HEK293T (cell line): ENCODE measurements around the gene PTEN.

Experiments used
- FOXK2 ChIP-seq: fragments of 450-650 bp; IDR thresholded peaks from 2 replicates; pipeline ENCODE4 v1.6.1; 2016; ENCODE audit warnings: mild to moderate bottlenecking
- FOXM1 ChIP-seq: fragments of 450-650 bp; IDR thresholded peaks from 2 replicates; pipeline ENCODE4 v1.6.1; 2017; ENCODE audit warnings: mild to moderate bottlenecking, borderline replicate concordance
- SP1 ChIP-seq: fragments of 450-650 bp; IDR thresholded peaks from 2 replicates; pipeline ENCODE4 v1.6.1; 2017

DNA sequence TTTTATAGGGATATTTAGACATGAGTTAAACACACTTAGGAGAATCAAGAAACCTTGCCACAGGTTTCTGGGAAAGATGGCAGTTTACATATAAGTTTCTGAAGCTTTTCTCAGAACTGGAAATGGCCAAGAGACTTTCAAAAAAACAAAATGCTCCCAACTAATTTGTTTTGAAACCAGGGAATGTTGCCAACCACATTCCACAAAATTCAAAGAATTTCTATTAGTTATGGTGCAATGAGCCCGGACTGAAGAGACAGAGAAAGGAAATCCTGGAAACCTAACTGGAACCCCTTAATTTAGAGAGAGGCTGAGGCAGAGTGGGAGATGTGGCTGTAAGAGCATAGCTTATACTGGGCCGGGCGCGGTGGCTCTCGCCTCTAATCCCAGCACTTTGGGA is 128.5 kb downstream of the PTEN start:
- no peak for TF ChIP-seq SP1
- TF ChIP-seq FOXK2: no peak
- no peak for TF ChIP-seq FOXM1
